GM19023 (cell line): ENCODE results near the gene MAPK7.

Experiments
- ATAC-seq: cut with Tn5 transposase; IDR thresholded peaks from one replicate; pipeline ENCODE4 v1.9.1; 2021; ENCODE audit warnings: mild to moderate bottlenecking, moderate library complexity; ENCODE audit not compliant: unreplicated experiment

MAPK7 gene

DNA sequence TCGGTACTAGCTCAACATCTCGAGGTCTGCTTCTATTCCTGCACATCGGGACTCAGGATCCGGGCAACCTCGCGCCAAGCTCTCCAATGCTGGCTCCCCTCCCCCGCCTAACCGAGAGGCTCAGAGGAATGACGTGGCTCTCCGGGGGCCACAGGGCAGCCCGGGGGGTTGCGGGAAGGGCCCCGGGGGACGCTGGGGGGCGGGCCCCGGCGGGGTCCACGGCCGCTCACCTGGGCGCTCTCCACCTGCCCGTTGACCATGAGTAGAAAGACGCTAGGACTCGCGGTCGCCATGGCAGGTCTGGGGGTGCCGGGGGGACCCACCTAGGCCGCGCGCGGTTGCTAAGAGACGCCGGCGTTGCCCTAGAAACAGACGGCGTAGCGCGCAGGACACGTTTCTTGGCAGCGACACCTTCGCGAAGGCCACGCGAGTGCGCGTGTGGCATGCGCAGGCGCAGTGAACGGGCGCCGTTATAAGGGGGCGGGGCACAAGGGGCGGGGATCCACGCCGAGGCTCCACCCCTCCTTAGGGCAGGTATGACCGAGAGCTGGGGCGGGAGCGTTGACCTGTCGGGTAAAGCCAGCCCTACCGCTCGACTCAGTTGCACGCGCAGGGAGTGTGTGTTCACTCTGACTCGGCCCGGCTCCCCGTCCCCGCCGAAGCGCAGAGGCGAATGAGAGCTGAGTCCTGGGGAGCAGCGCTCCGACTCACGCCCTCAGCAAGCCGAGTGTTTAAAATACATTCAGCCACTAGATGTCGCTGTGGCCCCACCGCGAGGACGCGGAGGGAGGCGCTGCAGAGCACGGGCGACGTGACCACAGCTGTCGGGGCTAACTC, 15.8 kb upstream of the MAPK7 start, which contains the start of gene B9D1:
Gene B9D1, minus strand, starts transcription at position 447 of the 837 bp plus-strand sequence. Its CDS starts 154 bp downstream, at position 293.
- ATAC-seq: peak; percentile 74

DNA sequence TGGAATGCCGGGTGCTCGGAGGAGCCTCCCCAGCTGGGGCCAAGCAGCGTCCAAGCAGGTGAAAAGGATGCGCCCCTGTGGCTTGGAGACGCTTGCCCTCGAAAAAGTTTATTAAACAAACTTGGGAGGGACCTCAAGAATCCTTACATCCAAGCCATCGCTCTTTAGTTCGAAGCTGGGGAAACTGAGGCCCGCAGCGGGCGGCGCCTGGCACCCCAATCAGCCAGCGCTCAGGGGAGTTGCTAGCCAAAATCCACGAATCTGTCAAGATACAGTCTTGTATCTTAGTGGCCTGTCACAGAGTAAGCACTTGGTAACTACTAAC, 15.2 kb upstream of the MAPK7 start:
- ATAC-seq: no peak

DNA sequence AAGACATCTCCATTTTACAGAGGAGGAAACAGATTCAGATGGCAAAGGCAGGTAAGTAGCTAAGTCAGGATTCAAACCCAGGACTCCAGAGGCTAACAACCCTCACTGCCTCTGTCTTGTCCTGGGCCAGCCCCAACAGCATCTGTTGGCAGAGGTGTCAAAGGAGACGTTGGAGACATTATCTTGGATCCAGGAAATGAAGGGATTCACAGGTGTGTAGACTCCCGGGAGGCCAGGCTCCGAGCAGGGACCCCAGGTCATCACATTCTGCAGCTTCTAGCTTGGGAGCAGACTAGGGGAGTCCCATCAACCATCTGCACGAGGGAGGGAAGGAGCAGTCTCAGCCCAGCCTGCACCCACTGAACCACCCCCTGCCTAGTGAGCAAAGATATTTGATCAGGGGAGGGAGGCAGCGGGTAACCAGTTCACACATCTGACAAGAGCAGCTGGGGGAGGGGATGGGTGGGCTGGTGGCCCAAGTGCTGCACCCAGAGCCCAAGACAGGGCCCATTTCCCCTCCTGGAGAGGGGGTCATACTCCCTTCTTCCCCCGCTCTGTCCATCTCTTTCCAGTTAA, 14.8 kb upstream of the MAPK7 start:
- no peak for ATAC-seq

DNA sequence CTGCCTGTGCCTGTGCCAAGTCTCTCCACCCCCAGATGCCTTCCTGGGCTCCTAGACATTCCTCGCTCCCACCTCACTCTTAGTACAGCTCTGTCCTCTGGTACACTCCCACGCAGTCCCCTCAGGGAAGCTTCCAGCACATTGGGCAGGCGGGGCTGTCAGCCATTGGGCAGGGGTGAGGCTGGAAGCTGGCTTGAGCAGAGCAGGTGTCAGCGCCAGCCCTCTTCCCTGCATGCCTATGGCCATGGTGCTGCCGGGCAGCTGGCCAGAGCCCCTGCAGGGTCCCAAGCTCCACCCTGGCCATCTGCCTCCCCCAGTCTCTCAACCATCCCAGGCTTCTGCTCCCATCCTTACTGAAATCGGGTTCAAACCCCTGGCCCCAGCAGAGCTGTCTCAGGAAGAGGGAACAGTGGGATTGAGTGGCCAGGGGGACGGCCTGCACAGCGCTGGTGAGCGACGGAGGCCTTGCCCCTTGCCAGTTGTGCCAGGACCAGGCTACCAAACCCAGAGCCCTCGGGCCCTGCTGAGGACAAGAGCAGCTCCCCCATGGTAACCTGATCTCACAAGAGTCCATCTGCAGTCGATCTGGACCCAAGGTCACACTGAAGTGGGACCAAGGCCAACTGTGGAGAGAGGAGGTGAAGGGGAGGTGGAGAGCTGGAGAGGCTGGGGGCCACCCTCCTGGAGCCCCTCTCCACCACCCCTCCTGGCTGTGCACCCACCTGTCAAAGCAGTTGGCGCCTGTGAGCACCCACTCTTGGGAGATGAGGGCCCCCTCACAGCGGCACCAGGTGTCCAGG, 13.4 kb upstream of the MAPK7 start:
- no peak for ATAC-seq

DNA sequence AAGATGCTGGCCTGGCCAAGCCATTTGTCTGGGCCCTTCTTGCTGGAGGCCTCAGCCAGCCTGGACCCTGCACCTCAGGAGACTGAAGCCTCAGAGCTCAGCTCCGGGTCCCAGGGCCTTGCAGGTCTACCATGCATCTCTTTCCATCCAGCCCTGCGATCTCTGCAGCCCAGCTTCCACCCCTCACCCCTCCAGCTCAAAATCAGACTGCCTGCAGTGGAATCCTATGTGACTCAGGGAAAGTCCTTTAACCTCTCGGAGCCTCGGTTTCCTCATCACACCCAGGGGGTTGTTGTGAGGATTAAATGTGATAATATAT, 12.8 kb upstream of the MAPK7 start:
- no peak for ATAC-seq

DNA sequence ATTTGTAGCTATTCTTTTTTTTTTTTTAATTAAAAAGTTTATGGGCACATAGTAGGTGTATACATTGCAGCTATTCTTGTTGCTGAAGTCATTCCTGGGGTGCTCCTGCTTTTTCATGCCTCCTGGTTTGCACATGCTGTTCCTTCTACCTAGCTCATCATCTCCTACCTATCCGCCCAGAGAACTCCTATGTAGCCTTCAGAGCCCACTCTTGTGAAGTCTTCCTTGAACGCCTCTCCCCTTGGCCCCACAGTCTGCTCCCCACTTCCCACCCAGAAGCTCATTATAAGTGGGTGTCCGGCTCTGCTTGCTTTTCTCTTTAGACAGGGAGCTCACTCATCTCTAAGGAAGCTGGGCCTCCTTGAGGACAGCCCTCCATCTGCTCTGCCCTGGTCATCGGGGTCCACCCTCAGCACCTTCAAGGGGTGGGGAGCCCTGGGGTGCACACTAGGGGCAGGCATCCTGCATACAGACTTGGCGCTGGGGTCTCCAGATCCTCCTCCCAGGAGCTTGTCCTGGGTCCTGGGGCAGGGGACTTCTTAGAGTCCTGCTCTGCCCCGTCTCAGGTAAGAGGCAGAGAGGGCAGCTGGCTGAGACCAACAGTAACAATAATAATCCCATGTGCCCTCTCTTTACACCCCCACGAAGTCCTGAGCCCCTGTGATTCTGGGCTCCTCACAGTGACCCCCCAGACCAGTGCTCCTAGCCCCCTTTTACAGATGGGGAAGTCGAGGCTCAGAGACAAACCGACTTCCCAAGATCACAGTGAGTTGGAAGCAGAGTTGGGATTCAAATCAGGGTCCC, 12.3 kb upstream of the MAPK7 start:
- no peak for ATAC-seq

GRCh38 chr17:19366637-19366972, 11.7 kb upstream of the MAPK7 start:
- ATAC-seq: no peak

GRCh38 chr17:19368229-19368628, 10.1 kb upstream of the MAPK7 start:
- no peak for ATAC-seq

DNA sequence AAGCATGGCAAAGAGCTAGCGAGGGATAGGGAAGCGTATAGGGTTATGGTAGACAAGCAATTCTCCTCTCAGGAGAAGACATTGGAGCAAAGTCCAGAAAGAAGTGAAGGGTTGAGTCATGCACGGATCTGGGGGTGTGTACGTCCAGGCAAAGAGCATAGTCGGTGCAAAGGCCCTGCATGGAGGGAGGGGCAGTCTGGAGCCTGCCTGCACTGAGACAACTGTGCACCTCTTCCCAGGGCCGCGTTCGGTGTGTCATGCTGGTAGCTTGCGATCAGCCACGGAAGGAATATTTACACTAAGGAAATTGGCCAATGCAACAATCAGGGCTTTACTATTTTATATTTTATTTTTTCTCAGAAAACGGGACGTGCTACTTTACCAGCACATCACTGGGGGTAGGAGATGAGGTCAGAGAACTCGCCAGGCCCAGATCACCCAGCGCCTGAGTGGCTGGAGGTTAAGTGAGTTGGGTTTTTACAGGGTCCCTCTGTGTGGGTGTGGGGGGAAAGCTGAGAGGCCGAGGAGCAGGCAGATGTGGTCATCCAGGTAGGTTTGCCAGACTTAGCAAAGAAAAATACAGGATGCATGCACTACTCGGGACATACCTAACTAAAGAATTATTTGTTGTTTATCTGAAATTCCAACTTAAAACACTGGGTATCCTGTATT, 9.1 kb upstream of the MAPK7 start:
- ATAC-seq: no peak

DNA sequence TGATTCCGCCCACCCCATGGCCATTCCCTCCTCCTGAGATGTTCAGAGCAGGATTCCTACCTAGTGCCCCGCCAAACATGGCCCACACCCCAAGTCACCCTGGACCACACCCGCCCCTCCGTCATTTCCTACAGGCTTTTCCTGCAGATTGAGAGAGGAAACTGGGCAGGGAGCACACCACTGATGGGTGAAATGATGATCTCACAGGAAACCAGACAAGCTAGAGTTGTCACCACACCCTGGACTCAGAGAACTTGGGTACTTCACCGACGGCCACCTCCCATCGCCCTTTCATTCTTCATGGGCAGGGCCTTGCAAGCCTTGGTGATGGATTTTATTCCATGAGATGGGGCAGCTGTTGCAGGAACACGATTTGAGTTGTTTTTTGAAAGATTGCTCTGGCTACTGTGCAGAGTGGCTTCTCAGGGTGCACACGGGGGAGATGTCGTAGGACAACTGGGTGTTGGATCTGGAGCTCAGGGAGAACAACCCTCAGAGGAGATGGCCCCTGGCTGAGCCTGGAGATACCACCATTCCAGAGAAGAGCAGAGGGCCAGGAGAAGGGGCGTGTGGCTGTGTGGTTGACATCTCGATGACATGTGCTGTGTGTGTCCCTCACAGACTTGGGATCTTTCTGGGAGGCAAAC, 8.3 kb upstream of the MAPK7 start:
- no peak for ATAC-seq

- peak; percentile 63 for ATAC-seq
Observed at GRCh38 chr17:19370493-19370960, 7.8 kb upstream of the MAPK7 start.

- ATAC-seq: no peak
Observed at GRCh38 chr17:19371259-19372010, 6.9 kb upstream of the MAPK7 start.

DNA sequence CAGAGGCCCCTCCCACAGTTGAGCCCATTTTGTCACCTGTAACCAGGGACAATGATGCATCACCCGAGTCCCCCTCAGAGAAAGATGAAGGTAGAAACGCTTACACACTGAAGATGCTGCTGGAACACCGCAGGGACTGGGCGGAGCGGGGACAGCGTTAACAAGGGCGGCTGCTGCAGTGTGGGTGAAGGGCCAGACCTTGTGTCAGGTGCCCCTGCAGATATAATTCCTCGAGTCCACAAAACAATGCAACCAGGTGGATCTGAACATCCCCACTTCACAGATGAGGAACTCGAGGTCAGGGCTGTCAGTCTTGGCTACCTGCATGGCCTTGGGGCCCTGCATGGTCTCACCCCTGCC, 6.3 kb upstream of the MAPK7 start:
- ATAC-seq: no peak

DNA sequence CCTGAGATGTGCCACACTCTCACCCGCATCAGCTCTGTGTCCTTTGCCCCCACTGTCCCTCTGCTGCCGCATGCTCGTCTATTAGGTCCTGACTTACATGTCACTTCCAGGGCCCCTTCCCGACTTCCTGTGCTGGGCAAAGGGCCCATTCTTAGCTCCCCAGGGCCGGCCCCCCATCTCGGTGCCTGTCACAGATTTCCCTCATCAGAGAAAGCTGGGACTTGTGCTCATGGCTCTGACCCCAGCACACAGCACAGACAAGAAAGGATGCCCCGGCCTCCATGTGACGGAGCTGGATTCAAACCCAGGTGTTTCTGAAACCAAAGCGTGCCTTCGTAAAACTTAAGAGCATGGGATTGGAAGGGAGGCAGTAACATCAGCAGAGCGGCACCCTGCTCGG, 5.9 kb upstream of the MAPK7 start:
- ATAC-seq: no peak

DNA sequence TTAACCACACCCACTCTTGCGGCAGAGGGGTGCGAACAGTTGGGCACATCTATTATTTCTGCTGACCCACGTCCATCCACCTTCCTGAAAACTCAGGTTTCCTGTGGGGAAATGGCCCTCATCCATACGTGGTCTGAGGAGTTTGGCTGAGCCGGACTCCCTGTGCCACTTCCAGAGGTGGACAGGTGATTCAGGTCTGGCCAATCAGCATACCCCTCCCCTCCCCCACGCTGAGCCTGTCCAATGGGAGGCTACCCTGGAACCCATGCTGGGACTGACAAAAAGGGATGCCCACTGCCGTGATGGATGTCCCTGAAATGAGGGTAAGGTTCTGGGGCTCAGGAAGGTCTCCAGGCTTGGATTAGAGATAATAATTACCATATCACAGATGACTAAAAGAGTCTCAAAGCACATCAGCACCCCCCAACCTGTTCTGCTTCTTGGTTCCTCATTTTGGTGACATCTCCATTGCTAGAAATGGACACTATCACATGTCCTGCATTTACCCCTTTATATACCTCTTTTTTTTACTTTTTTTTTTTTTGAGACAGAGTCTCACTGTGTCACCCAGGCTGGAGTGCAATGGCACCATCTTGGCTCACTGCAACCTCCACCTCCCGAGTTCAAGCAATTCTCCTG, 5.3 kb upstream of the MAPK7 start:
- ATAC-seq: no peak

DNA sequence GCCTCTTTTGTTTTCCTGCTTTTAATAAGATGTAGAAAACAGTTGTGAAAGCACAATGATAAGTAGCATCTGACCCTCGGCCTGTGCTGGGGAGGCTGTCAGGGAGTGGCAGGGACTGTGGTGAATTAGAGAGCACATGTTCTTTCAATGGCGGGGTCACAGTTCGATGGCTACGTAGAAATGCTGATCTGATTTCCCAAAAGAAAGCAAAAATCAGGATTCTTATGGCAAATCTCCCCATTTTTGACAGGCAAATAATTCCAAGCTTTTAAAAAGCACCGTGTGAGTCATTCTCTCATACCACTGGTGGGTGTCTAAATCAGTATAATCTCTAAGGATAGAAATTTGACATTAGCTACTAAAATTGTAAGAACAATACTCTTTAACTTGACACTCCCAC, 4.2 kb upstream of the MAPK7 start:
- ATAC-seq: no peak

DNA sequence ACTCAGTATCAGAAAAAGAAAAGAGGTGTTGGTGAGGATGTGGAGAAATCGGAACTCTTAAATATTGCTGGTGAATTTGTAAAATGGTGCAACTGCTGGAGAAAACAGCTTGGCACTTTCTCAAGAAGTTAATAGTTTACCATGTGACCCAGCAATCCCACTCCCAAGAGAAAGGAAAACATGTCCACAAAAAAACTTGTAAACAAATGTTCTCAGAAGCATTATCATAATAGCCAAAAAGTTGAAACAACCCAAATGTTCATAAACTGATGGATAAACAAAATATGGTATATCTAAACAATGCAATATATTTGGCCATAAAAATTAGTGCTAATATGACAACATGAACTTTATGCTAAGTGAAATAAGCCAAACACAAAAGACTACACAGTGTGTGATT, 2.6 kb upstream of the MAPK7 start:
- ATAC-seq: no peak

DNA sequence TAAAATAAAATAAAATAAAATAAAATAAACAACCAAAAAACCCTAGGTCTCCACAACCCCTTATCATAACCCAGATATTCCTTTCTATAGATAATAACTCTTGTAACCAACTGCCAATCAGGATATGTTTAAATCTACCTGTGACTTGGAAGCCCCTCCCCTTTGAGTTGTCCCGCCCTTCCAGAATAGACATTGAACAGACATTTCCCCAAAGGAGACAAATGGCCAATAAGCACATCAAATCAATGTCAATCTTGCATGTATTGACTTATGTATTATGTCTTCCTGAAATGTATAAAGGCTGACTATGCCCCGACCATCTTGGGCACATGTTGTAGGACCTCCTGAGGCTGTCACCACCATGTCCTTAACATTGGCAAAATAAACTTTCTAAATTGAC, 1.5 kb upstream of the MAPK7 start:
- ATAC-seq: no peak
